Measurements from ENCODE around the gene CHRNG. TPM values are rescaled to one million over a fixed set of nuclear protein-coding genes. Genes with fewer than 3 reads are reported as not detected.

CHRNG gene
- total RNA-seq, 1 donor from 2014 or later, result not detected

DNA sequence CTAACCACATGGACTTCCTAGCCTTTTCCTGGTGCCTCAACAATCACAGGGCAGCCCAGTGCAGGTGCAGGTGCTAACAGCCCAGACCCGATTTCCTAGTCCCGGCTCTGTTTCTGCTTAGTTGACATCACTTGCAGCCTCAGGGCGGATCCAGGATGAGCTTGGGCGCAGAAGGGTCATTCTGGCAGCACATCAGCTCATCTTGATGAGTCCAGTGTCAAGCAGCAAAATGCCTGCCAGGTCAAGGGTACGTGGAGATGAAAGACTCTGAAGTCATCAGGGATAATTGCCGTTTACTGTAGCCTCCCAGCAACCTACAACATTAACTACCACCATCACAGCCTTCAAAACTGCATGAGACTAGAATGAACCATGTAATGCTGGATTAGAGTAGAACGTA is 54.5 kb downstream of the CHRNG start:
- no peaks in the 10 kb centered on the region for H3K27me3 ChIP-seq (ENCODE audit: low read depth)
- no peaks in the 10 kb centered on the region for H3K36me3 ChIP-seq
- H3K4me1 ChIP-seq, result peaks cover 17% of the 10 kb centered on the region
- no peak for DNase-seq
- peaks cover 8% of the 10 kb centered on the region for H3K9me3 ChIP-seq (replicated peaks)
- intact Hi-C loops (cut with micrococcal nuclease), result no loop called here
- no peak overlapping the region for H3K4me3 ChIP-seq
- H3K27ac ChIP-seq (replicated peaks), result no peak overlapping the region
- TF ChIP-seq, protein P1, sequence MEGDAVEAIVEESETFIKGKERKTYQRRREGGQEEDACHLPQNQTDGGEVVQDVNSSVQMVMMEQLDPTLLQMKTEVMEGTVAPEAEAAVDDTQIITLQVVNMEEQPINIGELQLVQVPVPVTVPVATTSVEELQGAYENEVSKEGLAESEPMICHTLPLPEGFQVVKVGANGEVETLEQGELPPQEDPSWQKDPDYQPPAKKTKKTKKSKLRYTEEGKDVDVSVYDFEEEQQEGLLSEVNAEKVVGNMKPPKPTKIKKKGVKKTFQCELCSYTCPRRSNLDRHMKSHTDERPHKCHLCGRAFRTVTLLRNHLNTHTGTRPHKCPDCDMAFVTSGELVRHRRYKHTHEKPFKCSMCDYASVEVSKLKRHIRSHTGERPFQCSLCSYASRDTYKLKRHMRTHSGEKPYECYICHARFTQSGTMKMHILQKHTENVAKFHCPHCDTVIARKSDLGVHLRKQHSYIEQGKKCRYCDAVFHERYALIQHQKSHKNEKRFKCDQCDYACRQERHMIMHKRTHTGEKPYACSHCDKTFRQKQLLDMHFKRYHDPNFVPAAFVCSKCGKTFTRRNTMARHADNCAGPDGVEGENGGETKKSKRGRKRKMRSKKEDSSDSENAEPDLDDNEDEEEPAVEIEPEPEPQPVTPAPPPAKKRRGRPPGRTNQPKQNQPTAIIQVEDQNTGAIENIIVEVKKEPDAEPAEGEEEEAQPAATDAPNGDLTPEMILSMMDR (IDR thresholded peaks at IDR 0.05; ENCODE audit: borderline replicate concordance), result no peak

Other genes with a start within 250 kb of the CHRNG start
- gene ALPP, start 160.9 kb upstream of the CHRNG start, total RNA-seq, result not detected
- gene ALPG, start 132.8 kb upstream of the CHRNG start, total RNA-seq, result not detected
- not detected for gene ALPI, start 83.5 kb upstream of the CHRNG start, total RNA-seq
- not detected for gene ECEL1, start 51.9 kb upstream of the CHRNG start, total RNA-seq
- gene PRSS56, start 19.3 kb upstream of the CHRNG start, total RNA-seq, result not detected
- not detected for gene CHRND, start 13.5 kb upstream of the CHRNG start, total RNA-seq
- gene TIGD1, start 10.9 kb downstream of the CHRNG start, total RNA-seq, result 2.4 TPM
- gene EIF4E2, start 11.0 kb downstream of the CHRNG start, total RNA-seq, result 44.2 TPM
- 29.7 TPM for gene EFHD1, start 93.9 kb downstream of the CHRNG start, total RNA-seq
- gene GIGYF2, start 157.6 kb downstream of the CHRNG start, total RNA-seq, result 59.9 TPM
- not detected for gene KCNJ13, start 236.9 kb downstream of the CHRNG start, total RNA-seq